GM18870 (cell line): ENCODE measurements around the gene ZNF500.

ENCODE experiments used
- ATAC-seq: cut with Tn5 transposase; IDR thresholded peaks from one replicate; pipeline ENCODE4 v1.9.1; 2021; ENCODE audit warnings: moderate library complexity; ENCODE audit not compliant: unreplicated experiment

ZNF500 gene

DNA sequence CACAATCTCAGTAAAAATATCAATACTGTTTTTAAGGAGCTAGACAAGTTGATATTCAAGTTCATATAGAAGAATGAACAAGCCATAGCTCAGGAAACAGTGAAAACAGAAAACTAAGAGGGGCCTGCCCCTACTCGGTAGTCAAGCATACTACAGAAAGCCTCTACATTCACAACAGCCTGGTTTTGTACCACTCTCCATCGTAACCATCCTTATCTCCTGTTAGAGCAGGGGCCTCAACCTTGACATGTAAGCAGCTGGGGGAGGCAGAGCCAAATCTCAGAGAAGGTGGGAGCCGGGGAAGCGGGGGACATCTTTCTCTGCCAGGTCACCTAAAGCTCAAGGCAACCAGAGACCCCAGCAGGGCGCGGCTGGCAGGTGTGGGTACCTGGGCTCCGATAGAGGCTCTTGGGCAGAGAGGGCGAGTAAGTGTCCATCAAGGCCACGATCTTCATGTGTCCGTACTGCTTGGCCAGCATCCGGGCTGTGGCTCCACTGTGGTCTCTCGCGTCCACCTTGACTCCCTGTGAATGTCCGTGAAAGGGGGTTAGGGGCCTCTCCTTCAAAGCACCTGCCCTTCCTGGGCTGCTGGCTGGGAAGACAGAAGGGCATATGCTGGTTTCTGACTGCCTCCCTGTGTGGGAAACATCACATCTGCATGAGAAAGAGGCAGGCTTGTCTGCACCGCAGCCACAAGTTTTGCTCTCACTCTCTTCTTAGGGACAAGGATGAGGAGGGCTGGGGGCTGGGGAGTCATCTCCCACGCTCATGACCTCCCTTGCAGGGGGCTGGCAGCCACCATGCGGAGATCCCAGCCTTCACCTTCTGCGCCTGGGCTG, 53.1 kb downstream of the ZNF500 start:
- no peak for ATAC-seq

DNA sequence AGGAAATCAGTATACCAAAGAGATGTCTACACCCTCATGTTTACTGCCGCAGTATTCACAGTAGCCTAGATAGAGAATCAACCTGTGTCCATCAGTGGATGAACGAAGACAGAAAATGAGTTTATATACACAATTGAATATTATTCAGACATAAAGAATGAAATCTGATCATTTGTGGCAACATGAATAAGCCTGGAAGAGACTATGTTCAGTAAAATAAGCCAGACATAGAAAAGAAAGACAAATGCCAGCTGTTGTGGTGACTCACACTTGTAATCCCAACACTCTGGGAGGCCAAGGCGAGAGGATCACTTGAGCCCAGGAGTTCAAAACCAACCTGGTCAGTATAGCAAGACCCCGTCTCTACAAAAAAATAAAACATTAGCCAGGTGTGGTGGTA, 57.5 kb downstream of the ZNF500 start:
- no peak for ATAC-seq

DNA sequence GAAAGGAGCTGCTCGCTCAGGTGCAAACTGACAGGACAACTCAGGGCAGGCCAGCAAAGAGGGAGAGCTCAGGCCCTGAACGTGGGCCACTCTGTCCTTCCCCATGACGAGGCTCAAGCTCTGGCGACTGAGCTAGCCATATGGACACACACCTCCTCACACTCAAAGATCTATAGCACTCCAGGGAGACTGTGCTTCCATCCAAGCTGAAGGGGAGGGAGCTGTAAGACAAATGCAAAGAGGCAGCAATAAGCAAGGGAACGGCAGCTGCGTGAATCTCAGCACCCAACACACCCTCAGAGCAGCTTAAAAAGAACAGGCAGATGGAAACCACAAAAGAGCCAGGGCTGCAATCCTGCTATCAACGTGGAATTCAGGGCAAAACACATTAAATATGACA, 60.1 kb downstream of the ZNF500 start:
- no peak for ATAC-seq

DNA sequence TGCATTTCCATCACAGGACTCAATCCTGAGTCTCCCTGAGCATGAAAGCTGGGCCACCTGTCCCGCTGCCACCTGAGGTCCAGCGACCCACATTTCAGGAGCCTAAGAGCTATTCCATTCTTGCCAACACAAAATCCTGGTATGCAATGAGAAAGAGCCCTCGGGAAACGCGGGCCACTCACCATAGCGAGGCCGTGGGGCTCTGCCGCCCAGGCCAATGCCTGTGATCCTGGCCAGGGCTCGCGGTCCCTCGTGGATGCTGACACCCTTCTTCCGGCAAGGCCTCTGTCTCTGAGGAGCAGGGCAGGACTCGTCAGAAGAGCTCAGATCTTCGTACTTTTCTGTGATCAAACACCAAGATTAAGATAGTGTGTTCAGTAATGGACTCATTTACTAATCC, 62.0 kb downstream of the ZNF500 start:
- ATAC-seq: no peak

DNA sequence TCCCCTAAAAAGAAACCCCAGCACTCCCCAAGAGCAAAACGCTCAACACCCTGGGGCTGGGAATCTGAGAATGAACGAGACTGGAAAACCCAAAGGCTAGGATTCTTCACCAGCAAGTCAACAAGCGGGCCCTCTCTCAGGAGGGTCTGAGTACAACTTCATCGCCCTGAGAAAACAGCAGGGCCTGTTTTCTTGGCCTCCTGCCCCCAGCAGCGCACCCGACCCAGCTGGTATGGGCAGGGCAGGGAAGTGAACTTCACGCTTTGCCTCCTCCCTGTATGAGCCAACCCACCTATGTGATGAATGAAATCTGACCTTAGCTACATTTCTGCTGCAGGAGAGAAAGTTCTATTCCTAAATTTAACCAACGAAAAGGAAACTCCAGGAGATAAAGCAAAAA, 62.5 kb downstream of the ZNF500 start:
- no peak for ATAC-seq

DNA sequence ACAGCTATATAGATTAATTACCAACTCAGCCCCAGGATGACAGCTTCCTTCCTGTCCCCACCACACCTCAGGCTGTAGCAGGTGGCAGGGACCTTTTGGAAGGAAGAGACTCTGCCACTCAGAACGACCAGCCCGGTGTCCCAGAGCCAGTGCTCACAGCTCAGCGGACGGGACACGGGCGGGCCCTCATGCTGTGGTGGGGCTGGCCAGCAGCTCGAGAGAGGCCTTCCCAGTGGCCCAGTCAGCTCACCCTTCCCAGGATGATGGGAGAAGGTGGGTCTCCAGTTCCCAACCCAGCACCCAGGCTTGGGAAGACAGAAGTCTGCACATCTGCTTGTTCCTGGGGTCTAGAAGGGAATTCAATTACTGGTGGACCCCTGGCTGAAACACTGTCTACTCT, 63.1 kb downstream of the ZNF500 start:
- no peak for ATAC-seq

DNA sequence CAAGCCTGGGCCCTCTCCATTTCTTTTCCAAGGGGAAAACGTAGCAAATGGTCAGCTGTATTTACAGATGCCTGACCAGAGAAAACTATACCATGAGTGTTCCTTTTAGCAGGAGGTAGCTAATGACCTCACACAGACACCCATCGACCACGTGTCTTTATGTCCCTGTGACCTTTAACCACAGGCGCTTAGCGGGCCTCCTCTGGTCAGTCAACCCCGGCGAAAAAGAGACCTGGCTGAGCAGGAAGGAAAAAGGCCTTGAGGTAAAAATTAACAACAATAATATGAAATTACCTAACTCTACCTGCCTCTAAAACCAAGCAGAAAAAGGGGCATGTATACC, 64.5 kb downstream of the ZNF500 start:
- no peak for ATAC-seq

DNA sequence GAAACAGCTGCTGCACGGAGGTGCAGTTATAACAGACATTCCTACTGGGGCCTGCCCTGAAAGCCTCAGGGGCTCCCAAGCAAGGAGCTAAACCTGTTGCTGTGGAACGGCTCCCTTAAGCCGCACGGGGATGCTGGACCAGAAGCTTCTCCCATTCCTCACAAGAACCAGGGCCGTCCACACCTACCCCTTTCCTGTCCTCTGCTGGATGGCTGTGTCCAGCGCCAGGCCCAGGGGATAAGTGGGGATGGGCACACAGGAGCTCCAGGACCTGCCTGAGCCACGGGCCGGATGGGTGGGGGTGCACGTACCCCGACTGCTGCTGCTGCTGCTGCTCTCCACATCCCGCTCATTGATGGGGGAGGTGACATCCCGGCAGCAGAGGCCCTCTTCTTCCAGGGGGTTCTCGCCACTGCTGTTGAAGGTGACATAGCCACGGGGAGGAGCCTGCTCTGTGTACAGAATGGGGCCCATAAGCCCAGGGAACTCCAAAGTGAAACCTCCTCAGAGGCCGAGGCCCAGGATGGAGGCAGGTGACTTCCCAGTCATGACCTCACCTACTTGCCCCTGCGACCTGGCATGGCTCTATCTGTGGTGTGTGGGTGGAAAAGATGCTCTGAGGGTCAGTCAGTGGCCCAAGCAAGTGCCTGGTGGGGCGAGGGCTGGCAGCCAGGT, 65.0 kb downstream of the ZNF500 start:
- ATAC-seq: no peak

DNA sequence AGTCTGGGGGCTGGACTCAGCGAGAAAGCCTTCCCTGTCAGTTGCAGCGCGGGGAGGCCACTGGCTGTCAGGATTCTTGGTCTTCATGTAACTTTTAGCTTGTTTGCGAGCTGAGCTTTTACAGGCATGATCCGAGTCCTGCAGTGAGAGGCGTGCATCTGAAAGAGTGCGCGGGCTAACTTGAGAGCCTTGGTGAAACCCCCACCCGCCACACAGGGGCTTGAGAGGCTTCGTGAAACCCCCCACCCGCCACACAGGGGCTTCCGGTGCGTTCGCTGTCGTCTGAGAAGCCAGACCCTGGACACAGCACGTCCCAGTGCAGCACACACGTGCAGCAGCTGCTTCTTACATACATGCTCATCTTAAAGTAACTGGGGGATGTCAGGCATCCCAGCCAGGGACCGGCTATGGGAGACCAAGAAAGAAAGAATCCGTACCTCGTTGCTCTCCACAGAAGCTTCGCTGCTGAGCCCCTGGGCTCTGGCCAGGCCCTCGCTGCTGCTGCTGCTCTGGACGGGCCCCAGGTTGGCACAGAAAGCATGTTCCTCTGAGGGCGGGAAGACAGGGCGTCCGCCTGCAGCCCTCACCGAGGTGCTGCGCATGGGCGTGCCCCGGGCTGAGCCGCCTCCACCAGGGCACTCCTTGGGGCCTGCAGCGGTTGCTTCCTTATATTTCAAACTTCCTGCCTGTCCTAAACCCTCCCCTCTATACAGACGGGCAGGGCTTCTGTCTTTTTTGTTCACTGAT, 65.8 kb downstream of the ZNF500 start:
- ATAC-seq: no peak

DNA sequence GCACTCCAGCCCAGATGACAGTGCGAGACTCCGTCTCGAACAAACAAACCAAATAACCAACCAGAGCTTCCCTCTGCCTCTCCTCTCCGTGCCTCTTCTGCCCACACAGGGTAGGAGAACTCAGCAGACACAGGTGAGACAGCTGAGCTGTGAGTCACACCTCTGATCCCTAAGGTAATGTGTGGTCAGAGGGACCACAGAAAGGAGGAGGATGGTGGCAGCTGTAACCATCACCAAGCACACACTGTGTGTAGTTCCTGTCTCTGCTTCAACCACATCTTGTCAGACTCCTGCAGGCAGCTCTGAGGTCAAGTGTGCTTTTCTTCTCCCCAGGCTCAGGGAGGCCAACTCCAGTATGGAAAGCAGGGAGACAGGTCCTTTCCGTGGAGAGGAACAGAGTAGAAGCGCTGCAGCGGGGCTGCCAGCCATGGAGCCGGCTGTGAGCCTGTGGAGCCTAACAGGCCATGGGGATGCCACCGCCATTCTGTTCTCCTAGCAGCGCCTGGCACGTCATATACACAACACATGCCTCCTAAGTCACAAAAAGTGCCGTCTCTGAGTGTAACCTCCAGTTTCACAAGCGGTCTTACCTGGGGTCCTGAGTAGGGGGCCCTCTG, 66.5 kb downstream of the ZNF500 start:
- no peak for ATAC-seq

DNA sequence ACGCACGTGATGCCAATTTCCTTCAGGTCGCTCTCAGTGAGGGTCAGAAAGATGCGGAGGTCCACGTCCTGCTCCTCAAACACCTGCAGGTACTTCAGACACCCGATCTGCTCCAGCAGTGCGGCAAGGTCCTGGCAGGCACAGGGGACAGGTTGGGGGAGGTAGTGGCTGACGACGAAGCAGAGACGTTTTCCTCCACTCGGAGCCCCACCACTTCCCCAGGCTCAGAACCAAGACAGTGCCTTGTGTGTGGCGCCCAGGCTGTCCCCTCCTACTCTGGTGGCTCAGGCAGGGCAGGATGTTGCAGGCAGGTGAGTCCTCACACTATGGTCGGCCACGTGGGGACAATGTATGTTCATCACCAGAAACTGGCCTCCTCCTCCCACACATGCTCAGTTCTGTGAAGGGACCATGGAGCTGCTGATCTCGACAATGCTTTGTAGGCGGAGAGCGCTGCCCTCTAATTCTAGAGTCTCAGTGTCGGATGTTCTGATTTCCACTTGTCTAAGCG, 67.9 kb downstream of the ZNF500 start:
- ATAC-seq: no peak

DNA sequence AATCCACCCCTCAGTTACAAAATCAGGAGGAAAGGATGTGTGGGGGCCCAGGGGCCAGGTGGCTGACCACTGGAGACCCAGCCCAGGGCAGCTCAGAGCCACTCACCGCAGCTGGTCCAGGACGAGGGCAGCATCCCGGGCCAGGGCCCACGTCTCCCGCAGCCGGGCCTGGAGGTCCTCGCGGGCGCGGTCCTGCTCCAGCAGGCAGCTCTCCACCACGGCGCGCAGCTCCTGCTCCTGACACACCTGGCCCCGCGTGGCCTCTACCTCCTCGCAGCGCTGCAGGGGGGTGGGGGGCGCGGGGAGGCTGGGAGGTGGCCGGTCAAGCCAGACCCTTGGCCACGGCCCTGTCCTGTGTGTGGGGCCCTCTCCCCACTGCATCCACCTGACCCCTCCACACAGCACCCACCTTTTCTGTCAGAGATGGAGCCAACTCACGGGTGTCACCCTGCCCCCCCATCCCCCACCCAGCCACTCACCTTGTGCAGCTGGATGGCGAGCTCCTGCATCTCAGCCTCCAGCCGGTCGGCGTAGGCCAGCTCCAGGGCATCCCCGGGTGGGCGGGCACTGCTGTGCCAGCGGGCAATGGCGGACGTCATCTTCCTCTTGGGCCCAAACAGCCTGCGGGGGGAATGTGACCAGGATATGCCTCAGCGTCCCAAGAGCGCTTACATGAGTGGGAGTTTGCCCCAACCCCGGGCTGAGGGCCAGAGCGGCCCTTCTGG, 68.5 kb downstream of the ZNF500 start:
- no peak for ATAC-seq
